Measurements from ENCODE around the gene NMT1.

DNA sequence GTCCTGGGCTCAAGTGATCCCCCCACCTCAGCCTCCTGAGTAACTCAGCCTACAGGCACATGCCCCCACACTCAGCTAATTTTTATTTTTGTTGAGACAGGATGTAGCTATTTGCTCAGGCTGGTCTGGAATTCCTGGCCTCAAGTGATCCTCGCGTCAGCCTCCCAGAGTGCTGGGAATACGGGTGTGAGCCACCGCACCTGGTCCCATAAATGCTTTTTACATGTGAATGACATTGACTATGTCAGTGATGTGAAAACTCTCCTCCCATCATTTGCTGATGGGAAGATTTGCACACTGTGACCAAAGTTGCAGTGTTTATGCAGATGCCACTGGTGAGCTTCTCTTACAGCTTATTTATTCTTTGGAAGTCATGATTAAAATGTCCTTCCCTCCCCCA lies 56.2 kb downstream of the NMT1 start:
- TF ChIP-seq, protein P1, sequence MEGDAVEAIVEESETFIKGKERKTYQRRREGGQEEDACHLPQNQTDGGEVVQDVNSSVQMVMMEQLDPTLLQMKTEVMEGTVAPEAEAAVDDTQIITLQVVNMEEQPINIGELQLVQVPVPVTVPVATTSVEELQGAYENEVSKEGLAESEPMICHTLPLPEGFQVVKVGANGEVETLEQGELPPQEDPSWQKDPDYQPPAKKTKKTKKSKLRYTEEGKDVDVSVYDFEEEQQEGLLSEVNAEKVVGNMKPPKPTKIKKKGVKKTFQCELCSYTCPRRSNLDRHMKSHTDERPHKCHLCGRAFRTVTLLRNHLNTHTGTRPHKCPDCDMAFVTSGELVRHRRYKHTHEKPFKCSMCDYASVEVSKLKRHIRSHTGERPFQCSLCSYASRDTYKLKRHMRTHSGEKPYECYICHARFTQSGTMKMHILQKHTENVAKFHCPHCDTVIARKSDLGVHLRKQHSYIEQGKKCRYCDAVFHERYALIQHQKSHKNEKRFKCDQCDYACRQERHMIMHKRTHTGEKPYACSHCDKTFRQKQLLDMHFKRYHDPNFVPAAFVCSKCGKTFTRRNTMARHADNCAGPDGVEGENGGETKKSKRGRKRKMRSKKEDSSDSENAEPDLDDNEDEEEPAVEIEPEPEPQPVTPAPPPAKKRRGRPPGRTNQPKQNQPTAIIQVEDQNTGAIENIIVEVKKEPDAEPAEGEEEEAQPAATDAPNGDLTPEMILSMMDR (IDR thresholded peaks at IDR 0.05; ENCODE audit: low read depth, low read length, missing input control): no peak
- TF ChIP-seq, protein P2, sequence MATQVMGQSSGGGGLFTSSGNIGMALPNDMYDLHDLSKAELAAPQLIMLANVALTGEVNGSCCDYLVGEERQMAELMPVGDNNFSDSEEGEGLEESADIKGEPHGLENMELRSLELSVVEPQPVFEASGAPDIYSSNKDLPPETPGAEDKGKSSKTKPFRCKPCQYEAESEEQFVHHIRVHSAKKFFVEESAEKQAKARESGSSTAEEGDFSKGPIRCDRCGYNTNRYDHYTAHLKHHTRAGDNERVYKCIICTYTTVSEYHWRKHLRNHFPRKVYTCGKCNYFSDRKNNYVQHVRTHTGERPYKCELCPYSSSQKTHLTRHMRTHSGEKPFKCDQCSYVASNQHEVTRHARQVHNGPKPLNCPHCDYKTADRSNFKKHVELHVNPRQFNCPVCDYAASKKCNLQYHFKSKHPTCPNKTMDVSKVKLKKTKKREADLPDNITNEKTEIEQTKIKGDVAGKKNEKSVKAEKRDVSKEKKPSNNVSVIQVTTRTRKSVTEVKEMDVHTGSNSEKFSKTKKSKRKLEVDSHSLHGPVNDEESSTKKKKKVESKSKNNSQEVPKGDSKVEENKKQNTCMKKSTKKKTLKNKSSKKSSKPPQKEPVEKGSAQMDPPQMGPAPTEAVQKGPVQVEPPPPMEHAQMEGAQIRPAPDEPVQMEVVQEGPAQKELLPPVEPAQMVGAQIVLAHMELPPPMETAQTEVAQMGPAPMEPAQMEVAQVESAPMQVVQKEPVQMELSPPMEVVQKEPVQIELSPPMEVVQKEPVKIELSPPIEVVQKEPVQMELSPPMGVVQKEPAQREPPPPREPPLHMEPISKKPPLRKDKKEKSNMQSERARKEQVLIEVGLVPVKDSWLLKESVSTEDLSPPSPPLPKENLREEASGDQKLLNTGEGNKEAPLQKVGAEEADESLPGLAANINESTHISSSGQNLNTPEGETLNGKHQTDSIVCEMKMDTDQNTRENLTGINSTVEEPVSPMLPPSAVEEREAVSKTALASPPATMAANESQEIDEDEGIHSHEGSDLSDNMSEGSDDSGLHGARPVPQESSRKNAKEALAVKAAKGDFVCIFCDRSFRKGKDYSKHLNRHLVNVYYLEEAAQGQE (IDR thresholded peaks at IDR 0.05): no peak
- TF ChIP-seq HNF4A (conservative IDR thresholded peaks at IDR 0.05) (no peak), JUND (IDR thresholded peaks at IDR 0.05) (no peak), SP1 (IDR thresholded peaks at IDR 0.05) (no peak), RAD21 (IDR thresholded peaks at IDR 0.05) (no peak)
- TF ChIP-seq, protein P3, sequence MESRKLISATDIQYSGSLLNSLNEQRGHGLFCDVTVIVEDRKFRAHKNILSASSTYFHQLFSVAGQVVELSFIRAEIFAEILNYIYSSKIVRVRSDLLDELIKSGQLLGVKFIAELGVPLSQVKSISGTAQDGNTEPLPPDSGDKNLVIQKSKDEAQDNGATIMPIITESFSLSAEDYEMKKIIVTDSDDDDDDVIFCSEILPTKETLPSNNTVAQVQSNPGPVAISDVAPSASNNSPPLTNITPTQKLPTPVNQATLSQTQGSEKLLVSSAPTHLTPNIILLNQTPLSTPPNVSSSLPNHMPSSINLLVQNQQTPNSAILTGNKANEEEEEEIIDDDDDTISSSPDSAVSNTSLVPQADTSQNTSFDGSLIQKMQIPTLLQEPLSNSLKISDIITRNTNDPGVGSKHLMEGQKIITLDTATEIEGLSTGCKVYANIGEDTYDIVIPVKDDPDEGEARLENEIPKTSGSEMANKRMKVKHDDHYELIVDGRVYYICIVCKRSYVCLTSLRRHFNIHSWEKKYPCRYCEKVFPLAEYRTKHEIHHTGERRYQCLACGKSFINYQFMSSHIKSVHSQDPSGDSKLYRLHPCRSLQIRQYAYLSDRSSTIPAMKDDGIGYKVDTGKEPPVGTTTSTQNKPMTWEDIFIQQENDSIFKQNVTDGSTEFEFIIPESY (IDR thresholded peaks at IDR 0.05): no peak
- TF ChIP-seq, protein P4, sequence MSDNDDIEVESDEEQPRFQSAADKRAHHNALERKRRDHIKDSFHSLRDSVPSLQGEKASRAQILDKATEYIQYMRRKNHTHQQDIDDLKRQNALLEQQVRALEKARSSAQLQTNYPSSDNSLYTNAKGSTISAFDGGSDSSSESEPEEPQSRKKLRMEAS (IDR thresholded peaks at IDR 0.05): no peak
- TF ChIP-seq, protein P5, sequence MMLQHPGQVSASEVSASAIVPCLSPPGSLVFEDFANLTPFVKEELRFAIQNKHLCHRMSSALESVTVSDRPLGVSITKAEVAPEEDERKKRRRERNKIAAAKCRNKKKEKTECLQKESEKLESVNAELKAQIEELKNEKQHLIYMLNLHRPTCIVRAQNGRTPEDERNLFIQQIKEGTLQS (IDR thresholded peaks at IDR 0.05): no peak
